ENCODE measurements around the gene MOSPD3.

GRCh38 chr7:100611983-100612729, at the start of gene MOSPD3:
- TF ChIP-seq EP300 (IDR thresholded peaks at IDR 0.05; ENCODE audit: borderline replicate concordance) (no peak), TEAD4 (IDR thresholded peaks at IDR 0.05) (no peak), MAX (IDR thresholded peaks at IDR 0.05) (no peak), ZBTB7A (IDR thresholded peaks at IDR 0.05; ENCODE audit: low read depth) (peak; percentile 76; the same call in 1 of the 2 replicates), CEBPB (IDR thresholded peaks at IDR 0.05) (no peak), YY1 (IDR thresholded peaks at IDR 0.05; ENCODE audit: low read depth) (peak; percentile 63; the same call in 1 of the 2 replicates), REST (IDR thresholded peaks at IDR 0.05; ENCODE audit: low read depth) (no peak), EGR1 (IDR thresholded peaks at IDR 0.05) (no peak), TAF1 (IDR thresholded peaks at IDR 0.05; ENCODE audit: low read depth) (peak; percentile 34), RAD21 (IDR thresholded peaks at IDR 0.05; ENCODE audit: low read depth) (no peak), USF1 (IDR thresholded peaks at IDR 0.05) (no peak)
